IMR-90 (cell line): ENCODE measurements around the gene CFP. TPM values are rescaled to one million over a fixed set of nuclear protein-coding genes. Genes with fewer than 3 reads are reported as not detected.

Experiments
- ATAC-seq: fragments of 200-7000 bp; cut with Tn5 transposase; 2 replicates; pipeline ENCODE4 v1.9.1; 2020; ENCODE audit warnings: low read depth, mild to moderate bottlenecking, moderate library complexity
- BruUV-seq: library from RNA; stranded (reverse); fragments of 400-500 nt; replicated peaks from 2 replicates; lab custom pipeline; 2021; lab: Mats Ljungman, UMichigan
- CTCF ChIA-PET: fragments of 300-600 bp; formaldehyde crosslinking; extraction: SDS; loops from one replicate; lab custom pipeline; 2021; ENCODE audit warnings: antibody characterized with exemption; lab: Yijun Ruan, JAX
- POLR2A ChIA-PET: fragments of 300-600 bp; sonication (Branson Sonifier 250); formaldehyde crosslinking; loops from one replicate; lab custom pipeline; 2022; ENCODE audit warnings: antibody characterized with exemption; ENCODE audit not compliant: unreplicated experiment; lab: Charles Lee
- DNase-seq: peaks from one replicate; pipeline ENCODE4 v3.0.0; 2013
- H2AFZ ChIP-seq: replicated peaks from 2 replicates; pipeline ENCODE3; 2013; ENCODE audit warnings: low read length, mild to moderate bottlenecking; ENCODE audit not compliant: poor library complexity
- H2AK5ac ChIP-seq: 2 replicates; pipeline ENCODE4 v1.6.1; 2013; ENCODE audit warnings: low read depth, low read length, inconsistent platforms
- H2AK9ac ChIP-seq: replicated peaks from 2 replicates; pipeline ENCODE3; 2013; ENCODE audit warnings: mild to moderate bottlenecking, low read depth, low read length, moderate library complexity; ENCODE audit not compliant: poor library complexity
- H2BK120ac ChIP-seq: 2 replicates; pipeline ENCODE4 v1.6.1; 2013; ENCODE audit warnings: low read depth, low read length, inconsistent platforms
- H2BK15ac ChIP-seq: 3 replicates; pipeline ENCODE4 v1.6.1; 2013; ENCODE audit warnings: low read depth, low read length, inconsistent platforms
- H2BK20ac ChIP-seq: 2 replicates; pipeline ENCODE4 v1.6.1; 2013; ENCODE audit warnings: low read depth, mild to moderate bottlenecking, inconsistent platforms, low read length, moderate library complexity
- H2BK5ac ChIP-seq: 2 replicates; pipeline ENCODE4 v1.6.1; 2013; ENCODE audit warnings: mild to moderate bottlenecking, low read depth, low read length, inconsistent platforms; ENCODE audit not compliant: poor library complexity, severe bottlenecking
- H3K14ac ChIP-seq: replicated peaks from 2 replicates; pipeline ENCODE4 v1.6.1; 2013; ENCODE audit warnings: low read depth, low read length, inconsistent platforms
- H3K18ac ChIP-seq: 2 replicates; pipeline ENCODE4 v1.6.1; 2013; ENCODE audit warnings: low read depth, low read length, control low read depth
- H3K23ac ChIP-seq: 2 replicates; pipeline ENCODE4 v1.6.1; 2013; ENCODE audit warnings: low read depth, low read length, inconsistent platforms
- H3K27ac ChIP-seq: 2 replicates; pipeline ENCODE4 v1.5.1; 2013; ENCODE audit warnings: mild to moderate bottlenecking, control low read depth, low read length; ENCODE audit not compliant: insufficient read depth
- H3K27me3 ChIP-seq: 2 replicates; pipeline ENCODE4 v1.6.1; 2013; ENCODE audit warnings: low read length; ENCODE audit not compliant: control insufficient read depth, insufficient read depth
- H3K36me3 ChIP-seq: 2 replicates; pipeline ENCODE4 v1.6.1; 2013; ENCODE audit warnings: low read length, mixed read lengths; ENCODE audit not compliant: control insufficient read depth, insufficient read depth
- H3K4ac ChIP-seq: 2 replicates; pipeline ENCODE4 v1.6.1; 2013; ENCODE audit warnings: low read depth, low read length, inconsistent platforms
- H3K4me1 ChIP-seq: 2 replicates; pipeline ENCODE4 v1.6.1; 2013; ENCODE audit warnings: low read length, mixed read lengths; ENCODE audit not compliant: control insufficient read depth, insufficient read depth
- H3K4me2 ChIP-seq: 2 replicates; pipeline ENCODE4 v1.6.1; 2013; ENCODE audit warnings: low read depth, mild to moderate bottlenecking, control low read depth, low read length, moderate library complexity
- H3K4me3 ChIP-seq: 2 replicates; pipeline ENCODE4 v1.5.1; 2013; ENCODE audit warnings: low read depth, mild to moderate bottlenecking, control low read depth, low read length, moderate library complexity; ENCODE audit not compliant: insufficient read depth
- H3K56ac ChIP-seq: 2 replicates; pipeline ENCODE4 v1.6.1; 2013; ENCODE audit warnings: low read length, inconsistent platforms; ENCODE audit not compliant: insufficient read depth; ENCODE audit errors: extremely low read depth
- H3K79me1 ChIP-seq, 2 experiments: 2 replicates each; pipeline ENCODE4 v1.6.1; 2013; ENCODE audit warnings: low read length in 2 of 2, inconsistent platforms in 1 of 2, low read depth in 1 of 2
- H3K9ac ChIP-seq: 2 replicates; pipeline ENCODE4 v1.6.1; 2013; ENCODE audit warnings: low read depth, low read length, control low read depth
- H3K9me1 ChIP-seq: 2 replicates; pipeline ENCODE4 v1.6.1; 2013; ENCODE audit warnings: low read length, inconsistent platforms; ENCODE audit not compliant: insufficient read depth
- H3K9me3 ChIP-seq: 2 replicates; pipeline ENCODE4 v1.6.1; 2013; ENCODE audit warnings: low read length; ENCODE audit not compliant: control insufficient read depth, insufficient read depth
- H4K20me1 ChIP-seq: 2 replicates; pipeline ENCODE4 v1.6.1; 2013; ENCODE audit warnings: low read length, inconsistent platforms; ENCODE audit not compliant: insufficient read depth
- H4K5ac ChIP-seq: 2 replicates; pipeline ENCODE4 v1.6.1; 2013; ENCODE audit warnings: mild to moderate bottlenecking, low read depth, low read length, control low read depth
- H4K8ac ChIP-seq, 2 experiments: 2 replicates each; pipeline ENCODE4 v1.6.1; 2013; ENCODE audit warnings: low read depth in 2 of 2, low read length in 2 of 2, control low read depth in 1 of 2, inconsistent platforms in 1 of 2
- H4K91ac ChIP-seq: 2 replicates; pipeline ENCODE4 v1.6.1; 2013; ENCODE audit warnings: low read depth, low read length, inconsistent platforms; ENCODE audit not compliant: insufficient read depth
- POLR2A ChIP-seq: IDR thresholded peaks from 2 replicates; pipeline ENCODE4 v1.6.1; 2012; ENCODE audit warnings: mild to moderate bottlenecking, low read depth, low read length
- RCOR1 ChIP-seq: IDR thresholded peaks from 2 replicates; pipeline ENCODE4 v1.6.1; 2012; ENCODE audit warnings: mild to moderate bottlenecking, low read length, improper control_type of control experiment; ENCODE audit not compliant: insufficient replicate concordance
- WGBS, 2 experiments: methylation state at CpG; one replicate each; pipeline versions ENCODE4 v1.1.5 to v1.1.7; 2013; ENCODE audit warnings: missing lambda C conversion rate in 2 of 2; ENCODE audit not compliant: insufficient read length in 1 of 2; ENCODE audit errors: extremely low coverage in 2 of 2; 5-methylcytosine and 5-hydroxymethylcytosine counted together
- dilution Hi-C: fragments of 300-500 bp; cut with HindIII; formaldehyde crosslinking; loops from one replicate; pipeline ENCODE4 v1.14.3; 2018; ENCODE audit warnings: low sequenced_read_pairs; ENCODE audit not compliant: unreplicated experiment
- in situ Hi-C: fragments of 300-500 bp; cut with MboI; formaldehyde crosslinking; loops from 3 replicates; pipeline ENCODE4 v1.14.3; 2019; ENCODE audit warnings: low sequenced_read_pairs, inconsistent platforms, mixed read lengths
- intact Hi-C: fragments of 100-400 bp; cut with micrococcal nuclease; formaldehyde crosslinking; loops from 2 replicates; pipeline ENCODE4 v1.10.0; 2022
- polyA plus RNA-seq, 3 experiments: library from polyadenylated mRNA; depleted of rRNA; stranded (reverse); fragments of >200 nt; gene quantifications; 2 replicates each; pipeline ENCODE4 v1.2.3, GENCODE V29; 2012; ENCODE audit warnings: low replicate concordance in 1 of 3
- total RNA-seq: library from RNA; depleted of rRNA; stranded (reverse); fragments of >200 nt; gene quantifications from 2 replicates; pipeline ENCODE4 v1.2.3, GENCODE V29; 2012

The CFP gene
- total and polyA plus RNA-seq, 2 of the 4 experiments (the other 2 are of a cell fraction), result under 0.01 to 0.14 TPM

DNA sequence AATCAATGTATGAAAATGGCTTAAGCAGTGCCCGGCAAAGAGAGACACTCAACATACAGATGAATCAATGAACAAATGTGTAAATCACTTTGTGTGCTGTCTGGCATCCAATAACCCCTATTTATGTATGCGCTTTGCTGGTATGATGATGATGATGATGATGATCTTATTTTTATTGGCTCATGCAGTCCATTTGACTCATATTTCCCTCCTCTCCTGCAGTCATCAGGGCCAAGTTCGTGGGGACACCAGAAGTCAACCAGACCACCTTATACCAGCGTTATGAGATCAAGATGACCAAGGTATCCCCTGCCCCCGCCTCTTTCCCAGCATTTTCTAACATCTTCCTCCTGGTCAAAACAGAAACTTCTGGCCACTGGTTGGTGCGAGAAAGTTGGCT is 45.0 kb downstream of the CFP start:
- ChIA-PET CTCF (no interaction called here), POLR2A (no interaction called here)
- peak overlapping the region; percentile 77 for H3K4me2 ChIP-seq
- no peak overlapping the region for H2AK9ac ChIP-seq
- H2BK5ac ChIP-seq, result no peak overlapping the region
- H3K56ac ChIP-seq, result no peak overlapping the region
- no peak overlapping the region for H3K4ac ChIP-seq
- 0 out of 2 replicates have a peak overlapping the region, but pooled peaks have one; percentile 4 for H3K4me3 ChIP-seq
- H3K18ac ChIP-seq, result no peak overlapping the region
- no peaks in the 10 kb centered on the region for H3K9me3 ChIP-seq
- H3K27ac ChIP-seq, result no peak overlapping the region
- no peak overlapping the region for H4K91ac ChIP-seq
- 0 out of 2 replicates have a peak overlapping the region, but pooled peaks have one; percentile 24 for H3K23ac ChIP-seq
- H2AFZ ChIP-seq, result no peak overlapping the region
- no peak overlapping the region for H2BK120ac ChIP-seq
- H3K9me1 ChIP-seq, result no peaks in the 10 kb centered on the region
- H3K79me1 ChIP-seq, result peaks cover 3 to 30% of the 10 kb centered on the region in 2 experiments; a peak in 2 of 4 replicates
- DNase-seq (no peak), ATAC-seq (no peak)
- dilution Hi-C loops (no loop called here), in situ Hi-C loops (no loop called here), intact Hi-C loops (loop anchor here (5.0 kb wide), 1 partner anchor 58 kb away; no protein-coding TSS in a partner anchor)
- H2BK15ac ChIP-seq, result no peak overlapping the region
- no peaks in the 10 kb centered on the region for H3K27me3 ChIP-seq
- H2AK5ac ChIP-seq, result no peak overlapping the region
- H3K36me3 ChIP-seq, result peaks cover 23% of the 10 kb centered on the region
- H3K14ac ChIP-seq, result no peak overlapping the region
- peaks cover 8% of the 10 kb centered on the region for H3K4me1 ChIP-seq
- no CpG with 5 or more reads among the region's 6 CpGs for WGBS, 2 experiments
- no TSS peak for BruUV-seq
- peak; percentile 77 for TF ChIP-seq POLR2A
- no peak for TF ChIP-seq RCOR1
- H4K5ac ChIP-seq, result no peak overlapping the region
- H4K8ac ChIP-seq, result peak overlapping the region in 1 of 2 experiments; percentile 40; a peak in 1 of 4 replicates
- peaks cover 30% of the 10 kb centered on the region for H4K20me1 ChIP-seq
- H2BK20ac ChIP-seq, result no peak overlapping the region
- H3K9ac ChIP-seq, result no peak overlapping the region; the same call in 1 of the 2 replicates
